HepG2 (cell line): ENCODE data around the gene ZC3H18. TPM values are rescaled to one million over a fixed set of nuclear protein-coding genes. Genes with fewer than 3 reads are reported as not detected.

ENCODE experiments used
- AGO1 ChIP-seq: fragments of 200-400 bp; formaldehyde crosslinking; IDR thresholded peaks from 2 replicates; pipeline ENCODE4 v1.6.1; 2017; ENCODE audit warnings: mild to moderate bottlenecking, low read depth, low read length, moderate library complexity; ENCODE audit not compliant: poor library complexity, severe bottlenecking
- ARID5B ChIP-seq: IDR thresholded peaks from 2 replicates; pipeline ENCODE4 v1.4.0; 2020; ENCODE audit warnings: mild to moderate bottlenecking, missing genetic modification reagents
- ETV6 ChIP-seq: sonication (generic); formaldehyde crosslinking; conservative IDR thresholded peaks from 2 replicates; pipeline ENCODE4 v1.4.0; 2020; ENCODE audit warnings: missing genetic modification reagents
- FOSL2 ChIP-seq: sonication (generic); formaldehyde crosslinking; IDR thresholded peaks from 2 replicates; pipeline ENCODE4 v1.4.0; 2020; ENCODE audit warnings: missing genetic modification reagents
- HCFC1 ChIP-seq: fragments of 150-350 bp; IDR thresholded peaks from 2 replicates; pipeline ENCODE4 v1.6.1; 2014; ENCODE audit warnings: low read depth, low read length
- HNF4A ChIP-seq: sonication (generic); formaldehyde crosslinking; IDR thresholded peaks from 2 replicates; pipeline ENCODE4 v1.4.0; 2020; ENCODE audit warnings: missing genetic modification reagents
- LBX2 ChIP-seq: sonication (generic); formaldehyde crosslinking; IDR thresholded peaks from 2 replicates; pipeline ENCODE4 v1.5.0; 2020; ENCODE audit warnings: missing genetic modification reagents, mild to moderate bottlenecking, borderline replicate concordance
- MBD4 ChIP-seq: IDR thresholded peaks from 2 replicates; pipeline ENCODE4 v1.6.1; 2012; ENCODE audit warnings: low read length, inconsistent platforms, borderline replicate concordance
- MYNN ChIP-seq: sonication (generic); formaldehyde crosslinking; IDR thresholded peaks from 2 replicates; pipeline ENCODE4 v1.4.0; 2020; ENCODE audit warnings: mild to moderate bottlenecking, low read depth, missing genetic modification reagents
- NCOA1 ChIP-seq: sonication (generic); formaldehyde crosslinking; IDR thresholded peaks from 2 replicates; pipeline ENCODE4 v1.9.0; 2021; ENCODE audit warnings: missing genetic modification reagents
- NFRKB ChIP-seq: fragments of 450-650 bp; IDR thresholded peaks from 2 replicates; pipeline ENCODE4 v1.6.1; 2017
- NR3C1 ChIP-seq: sonication (generic); formaldehyde crosslinking; IDR thresholded peaks from 2 replicates; pipeline ENCODE4 v1.4.0; 2020; ENCODE audit warnings: missing genetic modification reagents
- RAD51 ChIP-seq: fragments of 450-650 bp; IDR thresholded peaks from 2 replicates; pipeline ENCODE4 v1.6.1; 2016; ENCODE audit warnings: borderline replicate concordance
- SIX4 ChIP-seq: sonication (generic); formaldehyde crosslinking; IDR thresholded peaks from 2 replicates; pipeline ENCODE4 v1.4.0; 2020; ENCODE audit warnings: missing genetic modification reagents
- SRF ChIP-seq: IDR thresholded peaks from 2 replicates; pipeline ENCODE4 v1.6.1; 2011; ENCODE audit warnings: mild to moderate bottlenecking, low read depth, low read length, moderate library complexity
- THRA ChIP-seq: sonication (generic); formaldehyde crosslinking; IDR thresholded peaks from 2 replicates; pipeline ENCODE4 v1.4.0; 2020; ENCODE audit warnings: missing genetic modification reagents, borderline replicate concordance
- TSC22D2 ChIP-seq: sonication (generic); formaldehyde crosslinking; IDR thresholded peaks from 2 replicates; pipeline ENCODE4 v1.5.1; 2020; ENCODE audit warnings: missing genetic modification reagents, mild to moderate bottlenecking, borderline replicate concordance
- U2AF2 ChIP-seq: fragments of 200-400 bp; formaldehyde crosslinking; IDR thresholded peaks from 2 replicates; pipeline ENCODE4 v1.6.1; 2017; ENCODE audit warnings: low read depth, mild to moderate bottlenecking, low read length
- ZBTB42 ChIP-seq: sonication (generic); formaldehyde crosslinking; IDR thresholded peaks from 2 replicates; pipeline ENCODE4 v1.5.0; 2020; ENCODE audit warnings: mild to moderate bottlenecking, missing genetic modification reagents
- ZFP41 ChIP-seq: sonication (generic); formaldehyde crosslinking; IDR thresholded peaks from 2 replicates; pipeline ENCODE4 v1.4.0; 2020; ENCODE audit warnings: mild to moderate bottlenecking, missing genetic modification reagents, borderline replicate concordance
- ZNF619 ChIP-seq: sonication (generic); formaldehyde crosslinking; IDR thresholded peaks from 2 replicates; pipeline ENCODE4 v1.4.0; 2020; ENCODE audit warnings: mild to moderate bottlenecking, missing genetic modification reagents
- polyA plus RNA-seq, 8 experiments: library from polyadenylated mRNA; depleted of rRNA in 3 of 8; stranded (reverse) in 7 of 8; unstranded in 1 of 8; fragments of >200 nt; fragmentation: Illumina TruSeq in 4 of 8; extraction: Trizol in 4 of 8; gene quantifications; 2 replicates each; pipeline versions ENCODE4 v1.2.1 to v1.2.3, GENCODE V29; 2011 to 2016; ENCODE audit warnings: low read depth in 4 of 8, missing spikeins in 1 of 8, mixed read lengths in 1 of 8; ENCODE audit not compliant: insufficient read depth in 1 of 8
- total RNA-seq, 5 experiments: library from RNA; depleted of rRNA; stranded (reverse); fragments of >200 nt; fragmentation: Illumina TruSeq; extraction: Trizol; gene quantifications; 2 replicates each; pipeline ENCODE4 v1.2.3, GENCODE V29; 2016; ENCODE audit warnings: low read depth in 1 of 5

ZC3H18 gene
- total and polyA plus RNA-seq, 2 of the 13 experiments (the other 11 are each of a cell fraction or from before 2014, with no cell fraction given) = 11.2 to 27.4 TPM

- no peak for TF ChIP-seq MBD4
- TF ChIP-seq U2AF2 = 0 out of 2 replicates have a peak, but pooled peaks have one; percentile 32
- no peak; the same call in none of the 2 replicates for TF ChIP-seq ZNF619 (CRISPR knock-in tag)
- TF ChIP-seq THRA (CRISPR knock-in tag) = peak; percentile 89
- TF ChIP-seq ZFP41 = no peak; the same call in 1 of the 2 replicates
- no peak for TF ChIP-seq SRF
- TF ChIP-seq NCOA1 (CRISPR knock-in tag) = peak; percentile 9; the same call in 1 of the 2 replicates
- TF ChIP-seq ARID5B (CRISPR knock-in tag) = peak; percentile 70
- TF ChIP-seq TSC22D2 = no peak
- no peak for TF ChIP-seq RAD51
- peak; percentile 67 for TF ChIP-seq HNF4A (CRISPR knock-in tag)
- TF ChIP-seq MYNN (CRISPR knock-in tag) = peak; percentile 62; the same call in 1 of the 2 replicates
- TF ChIP-seq HCFC1 = peak; percentile 41
- no peak for TF ChIP-seq NFRKB
- no peak for TF ChIP-seq NR3C1 (CRISPR knock-in tag)
- peak; percentile 21; the same call in 1 of the 2 replicates for TF ChIP-seq ETV6 (CRISPR knock-in tag)
- TF ChIP-seq LBX2 (CRISPR knock-in tag) = no peak; the same call in 1 of the 2 replicates
- TF ChIP-seq ZBTB42 (CRISPR knock-in tag) = peak; percentile 82; the same call in 1 of the 2 replicates
- peak; percentile 77 for TF ChIP-seq FOSL2 (CRISPR knock-in tag)
- TF ChIP-seq SIX4 (CRISPR knock-in tag) = peak; percentile 61
- no peak for TF ChIP-seq AGO1
Measured at GRCh38 chr16:88651276-88651988, 81.2 kb downstream of the ZC3H18 start (continued).
